ENCODE measurements around the gene LMOD3. TPM values are rescaled to one million over a fixed set of nuclear protein-coding genes. Genes with fewer than 3 reads are reported as not detected.

LMOD3 gene
- total RNA-seq, 2 donors from 2014 or later: 0.11 TPM; not detected in 1

DNA sequence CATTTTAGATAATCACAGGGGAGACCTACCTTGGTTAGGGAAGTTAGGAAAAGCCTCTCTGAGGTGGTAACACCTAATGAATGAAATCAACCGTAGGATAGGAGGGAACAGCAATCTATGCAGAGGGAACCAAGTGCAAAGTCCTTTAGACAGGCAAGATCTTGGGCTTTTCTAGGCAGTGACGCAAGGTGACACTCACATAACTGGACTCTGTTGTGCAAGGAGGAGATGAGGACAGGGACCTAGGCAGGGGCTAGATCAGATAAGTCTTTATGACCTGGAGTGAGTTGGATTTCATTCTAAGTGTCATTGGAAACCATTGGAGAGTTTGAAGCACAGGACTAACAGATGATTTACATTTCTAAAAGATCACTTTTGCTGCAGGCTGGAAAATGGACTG, 4.6 kb upstream of the LMOD3 start:
- Histone ChIP-seq H3K4me3 (no peak overlapping the region), H3K36me3 (no peaks in the 10 kb centered on the region), H3K9me3 (no peaks in the 10 kb centered on the region), H3K27ac (no peak overlapping the region), H3K4me1 (no peaks in the 10 kb centered on the region), H3K27me3 (no peaks in the 10 kb centered on the region), H3K9ac (ENCODE audit: low read depth in 2 of 2, low read length in 2 of 2) (no peak overlapping the region)
- no peak for DNase-seq
- intact Hi-C loops (cut with DNase I): no loop called here
- TF ChIP-seq, protein P1, sequence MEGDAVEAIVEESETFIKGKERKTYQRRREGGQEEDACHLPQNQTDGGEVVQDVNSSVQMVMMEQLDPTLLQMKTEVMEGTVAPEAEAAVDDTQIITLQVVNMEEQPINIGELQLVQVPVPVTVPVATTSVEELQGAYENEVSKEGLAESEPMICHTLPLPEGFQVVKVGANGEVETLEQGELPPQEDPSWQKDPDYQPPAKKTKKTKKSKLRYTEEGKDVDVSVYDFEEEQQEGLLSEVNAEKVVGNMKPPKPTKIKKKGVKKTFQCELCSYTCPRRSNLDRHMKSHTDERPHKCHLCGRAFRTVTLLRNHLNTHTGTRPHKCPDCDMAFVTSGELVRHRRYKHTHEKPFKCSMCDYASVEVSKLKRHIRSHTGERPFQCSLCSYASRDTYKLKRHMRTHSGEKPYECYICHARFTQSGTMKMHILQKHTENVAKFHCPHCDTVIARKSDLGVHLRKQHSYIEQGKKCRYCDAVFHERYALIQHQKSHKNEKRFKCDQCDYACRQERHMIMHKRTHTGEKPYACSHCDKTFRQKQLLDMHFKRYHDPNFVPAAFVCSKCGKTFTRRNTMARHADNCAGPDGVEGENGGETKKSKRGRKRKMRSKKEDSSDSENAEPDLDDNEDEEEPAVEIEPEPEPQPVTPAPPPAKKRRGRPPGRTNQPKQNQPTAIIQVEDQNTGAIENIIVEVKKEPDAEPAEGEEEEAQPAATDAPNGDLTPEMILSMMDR (IDR thresholded peaks at IDR 0.05): no peak

- intact Hi-C loops (cut with DNase I): no loop called here
- Histone ChIP-seq H3K27ac (no peak overlapping the region), H3K27me3 (no peaks in the 10 kb centered on the region), H3K4me3 (no peak overlapping the region), H3K9me3 (no peaks in the 10 kb centered on the region), H3K4me1 (no peaks in the 10 kb centered on the region), H3K9ac (ENCODE audit: low read depth in 2 of 2, low read length in 2 of 2) (no peak overlapping the region), H3K36me3 (no peaks in the 10 kb centered on the region)
- TF ChIP-seq, protein P1 (IDR thresholded peaks at IDR 0.05): no peak
- no peak for DNase-seq
These were observed 3.8 kb upstream of the LMOD3 start for GRCh38 chr3:69126216-69126615.

DNA sequence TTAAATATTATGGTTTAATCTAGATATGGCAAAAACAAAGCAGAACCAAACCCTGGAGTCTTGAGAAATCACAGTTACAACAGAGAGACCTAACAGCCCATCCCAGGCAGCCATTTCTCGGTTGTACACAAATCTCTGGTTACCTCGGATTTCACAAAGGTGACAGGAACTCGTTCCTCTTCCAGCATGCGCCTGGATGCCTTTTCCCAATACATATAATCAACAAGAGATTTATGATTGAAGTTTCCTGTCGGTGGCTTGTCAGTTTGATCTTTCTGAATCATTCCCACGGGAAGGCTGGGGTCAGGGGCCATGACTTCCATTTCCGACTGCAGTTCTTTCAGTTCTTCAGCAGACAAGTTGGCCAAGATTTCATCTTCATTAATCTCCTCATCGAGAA, 445 bp downstream of the LMOD3 start:
- Histone ChIP-seq H3K4me1 (no peaks in the 10 kb centered on the region), H3K27ac (no peak overlapping the region), H3K4me3 (no peak overlapping the region), H3K36me3 (no peaks in the 10 kb centered on the region), H3K9ac (ENCODE audit: low read depth in 2 of 2, low read length in 2 of 2) (no peak overlapping the region), H3K9me3 (no peaks in the 10 kb centered on the region), H3K27me3 (no peaks in the 10 kb centered on the region)
- TF ChIP-seq, protein P1 (IDR thresholded peaks at IDR 0.05): no peak
- intact Hi-C loops (cut with DNase I): no loop called here
- DNase-seq: no peak

- Histone ChIP-seq H3K36me3 (no peaks in the 10 kb centered on the region), H3K27ac (no peak overlapping the region), H3K27me3 (no peaks in the 10 kb centered on the region), H3K9me3 (no peaks in the 10 kb centered on the region), H3K4me1 (no peaks in the 10 kb centered on the region), H3K4me3 (no peak overlapping the region), H3K9ac (ENCODE audit: low read depth in 2 of 2, low read length in 2 of 2) (no peak overlapping the region)
- TF ChIP-seq, protein P1 (IDR thresholded peaks at IDR 0.05): no peak
- DNase-seq: no peak
- intact Hi-C loops (cut with DNase I): no loop called here
These were observed 882 bp downstream of the LMOD3 start for GRCh38 chr3:69121513-69121912.

DNA sequence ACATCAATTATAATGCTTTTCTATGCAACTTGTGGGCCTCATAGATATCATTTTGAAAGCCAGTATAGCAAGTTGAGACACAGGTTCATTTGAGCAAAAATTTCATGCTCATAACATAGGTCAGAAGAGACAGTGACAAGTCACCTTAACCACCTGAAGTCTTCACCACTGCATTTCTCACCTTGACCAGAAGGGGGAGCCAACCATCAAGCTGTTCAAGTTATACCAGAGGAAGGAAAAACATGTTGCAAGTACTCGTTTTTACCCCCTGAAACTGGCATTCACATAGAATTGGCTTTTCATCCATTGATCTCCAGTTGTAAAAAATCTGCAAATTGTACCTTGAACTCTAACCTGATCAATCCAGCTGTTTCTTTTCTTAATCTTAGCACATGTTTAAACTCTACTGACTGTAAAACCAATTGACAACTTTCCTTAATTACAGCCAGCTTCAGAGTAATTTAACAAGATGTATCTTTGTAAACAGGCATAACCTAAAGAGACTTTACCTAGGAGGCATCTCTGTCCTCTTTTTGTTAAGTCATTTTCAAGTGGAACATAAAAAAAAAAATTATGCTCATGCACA, 1.4 kb downstream of the LMOD3 start:
- Histone ChIP-seq H3K36me3 (no peaks in the 10 kb centered on the region), H3K4me1 (no peaks in the 10 kb centered on the region), H3K9me3 (no peaks in the 10 kb centered on the region), H3K4me3 (no peak overlapping the region), H3K27me3 (no peaks in the 10 kb centered on the region), H3K9ac (ENCODE audit: low read depth in 2 of 2, low read length in 2 of 2) (no peak overlapping the region), H3K27ac (no peak overlapping the region)
- TF ChIP-seq, protein P1 (IDR thresholded peaks at IDR 0.05): peak; percentile 96
- intact Hi-C loops (cut with DNase I): no loop called here
- DNase-seq: peak; percentile 86
